HCT116 (cell line): Measurements from ENCODE around the gene TSHZ1. TPM values are rescaled to one million over a fixed set of nuclear protein-coding genes. Genes with fewer than 3 reads are reported as not detected.
"Not testable (repeated sequence)": the region's sequence is repeated elsewhere in the genome, so short reads cannot be mapped to it uniquely, and the experiment has no call there.

ENCODE experiments used
- ATAC-seq: fragments of 200-7000 bp; cut with Tn5 transposase; 2 replicates; pipeline ENCODE4 v1.9.1; 2020; ENCODE audit warnings: mild to moderate bottlenecking, moderate library complexity
- BruUV-seq: library from RNA; stranded (reverse); fragments of 400-500 nt; replicated peaks from 2 replicates; lab custom pipeline; 2021; lab: Mats Ljungman, UMichigan
- CTCF ChIA-PET: fragments of 300-600 bp; sonication (Branson Sonifier 250); formaldehyde crosslinking; loops from one replicate; lab custom pipeline; 2021; ENCODE audit warnings: antibody characterized with exemption; lab: Charles Lee
- POLR2A ChIA-PET: fragments of 300-600, 350-600 bp; sonication (Branson Sonifier 250); formaldehyde crosslinking; loops from one replicate; lab custom pipeline; 2021; ENCODE audit warnings: antibody characterized with exemption; lab: Charles Lee
- RAD21 ChIA-PET, 2 experiments: fragments of 300-600 bp; sonication (Branson Sonifier 250); formaldehyde crosslinking; loops; one replicate each; lab custom pipeline; 2023; ENCODE audit warnings: low total read pairs in 2 of 2; ENCODE audit not compliant: uncharacterized antibody in 2 of 2, unreplicated experiment in 2 of 2, low non-redundant PET in 1 of 2; lab: Charles Lee
- DNase-seq: peaks from one replicate; pipeline ENCODE4 v3.0.0-alpha.2; 2010; ENCODE audit warnings: low read depth, low spot score
- H2AFZ ChIP-seq: fragments of 200-600 bp; shearing (Covaris generic), sonication (generic); 2 replicates; pipeline ENCODE4 v1.6.1; 2017; ENCODE audit warnings: low read depth, mixed run types, mixed read lengths, antibody characterized with exemption, low read length; ENCODE audit not compliant: poor library complexity, severe bottlenecking
- H3K27ac ChIP-seq: 2 replicates; pipeline ENCODE4 v1.5.1; 2012; ENCODE audit warnings: low read depth, low read length
- H3K27me3 ChIP-seq: fragments of 200-600 bp; sonication (generic); 2 replicates; pipeline ENCODE4 v1.6.1; 2016; ENCODE audit warnings: mixed run types, low read length, mixed read lengths; ENCODE audit not compliant: insufficient read depth
- H3K36me3 ChIP-seq, 2 experiments: fragments of 200-500 bp in 1 of 2; fragments of 200-600 bp in 1 of 2; sonication (Bioruptor generic) in 1 of 2; sonication (generic) in 1 of 2; 2 replicates each; pipeline versions ENCODE4 v1.5.1 to v1.6.1; 2014 to 2016; ENCODE audit warnings: low read length in 2 of 2, inconsistent platforms in 1 of 2, mixed read lengths in 1 of 2, mixed run types in 1 of 2; ENCODE audit not compliant: insufficient read depth in 2 of 2, control insufficient read depth in 1 of 2
- H3K4me1 ChIP-seq, 2 experiments: fragments of 200-600 bp in 1 of 2; sonication (generic) in 1 of 2; 2 replicates each; pipeline versions ENCODE4 v1.5.1 to v1.6.1; 2012 to 2017; ENCODE audit warnings: low read length in 2 of 2, inconsistent platforms in 1 of 2, mild to moderate bottlenecking in 1 of 2, mixed read lengths in 1 of 2, mixed run types in 1 of 2, moderate library complexity in 1 of 2; ENCODE audit not compliant: insufficient read depth in 2 of 2, control insufficient read depth in 1 of 2
- H3K4me2 ChIP-seq: fragments of 200-600 bp; sonication (generic); 2 replicates; pipeline ENCODE4 v1.6.1; 2017; ENCODE audit warnings: mixed run types, low read length, mixed read lengths
- H3K4me3 ChIP-seq, 2 experiments: fragments of 200-600 bp in 1 of 2; sonication (generic) in 1 of 2; replicated peaks in 1 of 2; 2 replicates each; pipeline ENCODE4 v1.5.1; 2011 to 2016; ENCODE audit warnings: low read length in 2 of 2, control low read depth in 1 of 2, low read depth in 1 of 2, mild to moderate bottlenecking in 1 of 2, mixed read lengths in 1 of 2, mixed run types in 1 of 2
- H3K79me2 ChIP-seq: fragments of 200-600 bp; sonication (generic); 2 replicates; pipeline ENCODE4 v1.6.1; 2017; ENCODE audit warnings: mild to moderate bottlenecking, mixed run types, low read length, moderate library complexity, mixed read lengths; ENCODE audit not compliant: insufficient read depth
- H3K9ac ChIP-seq: fragments of 200-600 bp; sonication (generic); 2 replicates; pipeline ENCODE4 v1.6.1; 2016; ENCODE audit warnings: low read length, mixed read lengths
- H3K9me2 ChIP-seq: fragments of 200-600 bp; sonication (generic), shearing (Covaris generic); 2 replicates; pipeline ENCODE4 v1.6.1; 2017; ENCODE audit warnings: mixed run types, mild to moderate bottlenecking, moderate library complexity; ENCODE audit not compliant: insufficient read depth
- H3K9me3 ChIP-seq, 2 experiments: fragments of 200-500 bp in 1 of 2; fragments of 200-600 bp in 1 of 2; sonication (Bioruptor generic) in 1 of 2; sonication (generic) in 1 of 2; 2 replicates each; pipeline ENCODE4 v1.6.1; 2014 to 2017; ENCODE audit warnings: low read length in 2 of 2, mixed read lengths in 2 of 2, inconsistent platforms in 1 of 2, low read depth in 1 of 2, mild to moderate bottlenecking in 1 of 2, mixed run types in 1 of 2, moderate library complexity in 1 of 2; ENCODE audit not compliant: control insufficient read depth in 1 of 2, insufficient read depth in 1 of 2
- H4K20me1 ChIP-seq: fragments of 200-600 bp; sonication (generic), shearing (Covaris generic); 2 replicates; pipeline ENCODE4 v1.6.1; 2017; ENCODE audit warnings: mixed run types, mild to moderate bottlenecking, moderate library complexity; ENCODE audit not compliant: insufficient read depth
- CTCF ChIP-seq, 3 experiments: fragments of 200-600 bp in 1 of 3; sonication (generic) in 1 of 3; IDR thresholded peaks in 2 of 3; conservative IDR thresholded peaks in 1 of 3; 2 replicates each; pipeline ENCODE4 v1.5.1; 2012 to 2017; ENCODE audit warnings: low read depth in 2 of 3, low read length in 2 of 3, antibody characterized with exemption in 1 of 3, borderline replicate concordance in 1 of 3, control low read depth in 1 of 3, mild to moderate bottlenecking in 1 of 3, mixed read lengths in 1 of 3, mixed run types in 1 of 3, moderate library complexity in 1 of 3; ENCODE audit not compliant: insufficient read depth in 1 of 3
- FOSL1 ChIP-seq: IDR thresholded peaks from 2 replicates; pipeline ENCODE4 v1.6.1; 2012; ENCODE audit warnings: low read depth
- intact Hi-C: fragments of 100-400 bp; cut with micrococcal nuclease; formaldehyde crosslinking; loops from 2 replicates; pipeline ENCODE4 v1.10.0; 2022
- total RNA-seq: library from RNA; stranded (reverse); gene quantifications from one replicate; pipeline ENCODE4 v1.2.1, GENCODE V29; 2021; ENCODE audit not compliant: unreplicated experiment

The TSHZ1 gene
- total RNA-seq, 1 experiment from 2014 or later = 5.7 TPM

DNA sequence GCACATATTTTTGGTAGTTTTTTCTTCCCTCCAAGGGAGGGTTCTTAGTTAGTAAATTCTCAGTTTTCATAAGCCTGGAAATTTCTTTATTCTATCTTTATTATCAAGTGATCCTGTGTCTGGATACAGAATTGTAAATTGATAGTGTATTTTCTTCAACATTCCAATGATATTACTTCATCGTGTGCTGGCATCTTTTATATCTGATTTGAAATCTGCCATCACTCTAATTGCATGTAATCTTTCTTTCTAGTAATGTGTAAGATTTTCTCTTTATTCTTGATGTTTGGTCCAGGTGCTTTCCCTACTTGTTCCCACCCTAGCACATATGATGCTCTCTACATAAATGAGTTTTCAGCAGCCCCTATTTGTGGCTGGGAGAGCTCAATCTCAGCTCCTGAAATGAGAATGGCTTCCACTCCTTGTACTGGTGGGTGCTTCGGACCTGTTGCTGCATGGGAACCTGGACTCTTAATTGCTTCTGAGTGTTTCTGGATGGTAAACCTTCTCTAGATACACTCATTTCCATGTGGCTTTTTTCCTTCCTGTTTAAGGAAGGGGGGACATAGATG is 114.2 kb downstream of the TSHZ1 start:
- CTCF ChIA-PET = no interaction called here

GRCh38 chr18:75329753-75330152 is 119.2 kb downstream of the TSHZ1 start:
- H3K9ac ChIP-seq, DNase-seq: not testable (repeated sequence)

More for the DNA sequence above, 114.2 kb downstream of the TSHZ1 start:
- H3K36me3 ChIP-seq = no peaks in the 10 kb centered on the region
- H3K79me2 ChIP-seq = no peaks in the 10 kb centered on the region
- no peak overlapping the region for H3K27ac ChIP-seq
- no peaks in the 10 kb centered on the region for H4K20me1 ChIP-seq
- peaks cover 0 to 18% of the 10 kb centered on the region in 2 experiments; a peak in 2 of 4 replicates for H3K9me3 ChIP-seq
- no peak overlapping the region for H3K4me2 ChIP-seq
- no peak for DNase-seq
- no peaks in the 10 kb centered on the region for H3K9me2 ChIP-seq
- no TSS peak for BruUV-seq
- ChIA-PET POLR2A (no interaction called here), RAD21 (no interaction called here)
- H3K9ac ChIP-seq = no peak overlapping the region
- peaks cover 0 to 5% of the 10 kb centered on the region in 2 experiments; a peak in 2 of 4 replicates for H3K4me1 ChIP-seq
- no peak overlapping the region for H2AFZ ChIP-seq
- intact Hi-C loops = no loop called here
- no peaks in the 10 kb centered on the region for H3K27me3 ChIP-seq
- TF ChIP-seq FOSL1 (no peak), CTCF (IDR thresholded peaks at IDR 0.05 in 2 of 3, conservative IDR thresholded peaks at IDR 0.05 in 1 of 3; ENCODE audit: borderline replicate concordance in 1 of 3, insufficient read depth in 1 of 3, low read depth in 2 of 3, low read length in 2 of 3) (no peak)
- no peak for ATAC-seq
- no peak overlapping the region for H3K4me3 ChIP-seq

More at GRCh38 chr18:75329753-75330152, 119.2 kb downstream of the TSHZ1 start:
- RAD21 ChIA-PET, CTCF ChIA-PET, H3K36me3 ChIP-seq, H3K4me3 ChIP-seq, H3K27ac ChIP-seq, POLR2A ChIA-PET, H3K79me2 ChIP-seq, intact Hi-C loops, H3K27me3 ChIP-seq, BruUV-seq, H2AFZ ChIP-seq, H4K20me1 ChIP-seq, H3K4me1 ChIP-seq, H3K9me2 ChIP-seq: not testable (repeated sequence)
- peaks cover 0 to 18% of the 10 kb centered on the region in 2 experiments; a peak in 2 of 4 replicates for H3K9me3 ChIP-seq
- peak overlapping the region; percentile 14; the same call in 1 of the 2 replicates for H3K4me2 ChIP-seq
- ATAC-seq = peak; percentile 53
